Gastrocnemius medialis (tissue), 4 donors: ENCODE data around the gene BIK.

ENCODE experiments used
- CTCF ChIP-seq, 5 experiments: fragments of 450-650 bp in 3 of 5; fragments of 200-600 bp in 2 of 5; sonication (generic) in 2 of 5; IDR thresholded peaks in 4 of 5; conservative IDR thresholded peaks in 1 of 5; 1 replicate in 4 of 5; 2 replicates in 1 of 5; pipeline ENCODE4 v1.5.1; 2016 to 2019; ENCODE audit warnings: antibody characterized with exemption in 5 of 5, mild to moderate bottlenecking in 3 of 5, moderate library complexity in 3 of 5
- POLR2A ChIP-seq, 2 donors: fragments of 450-650 bp; IDR thresholded peaks; one replicate each; pipeline ENCODE4 v1.6.1; 2017; ENCODE audit warnings: antibody characterized with exemption in 2 of 2, mild to moderate bottlenecking in 2 of 2, moderate library complexity in 2 of 2

DNA sequence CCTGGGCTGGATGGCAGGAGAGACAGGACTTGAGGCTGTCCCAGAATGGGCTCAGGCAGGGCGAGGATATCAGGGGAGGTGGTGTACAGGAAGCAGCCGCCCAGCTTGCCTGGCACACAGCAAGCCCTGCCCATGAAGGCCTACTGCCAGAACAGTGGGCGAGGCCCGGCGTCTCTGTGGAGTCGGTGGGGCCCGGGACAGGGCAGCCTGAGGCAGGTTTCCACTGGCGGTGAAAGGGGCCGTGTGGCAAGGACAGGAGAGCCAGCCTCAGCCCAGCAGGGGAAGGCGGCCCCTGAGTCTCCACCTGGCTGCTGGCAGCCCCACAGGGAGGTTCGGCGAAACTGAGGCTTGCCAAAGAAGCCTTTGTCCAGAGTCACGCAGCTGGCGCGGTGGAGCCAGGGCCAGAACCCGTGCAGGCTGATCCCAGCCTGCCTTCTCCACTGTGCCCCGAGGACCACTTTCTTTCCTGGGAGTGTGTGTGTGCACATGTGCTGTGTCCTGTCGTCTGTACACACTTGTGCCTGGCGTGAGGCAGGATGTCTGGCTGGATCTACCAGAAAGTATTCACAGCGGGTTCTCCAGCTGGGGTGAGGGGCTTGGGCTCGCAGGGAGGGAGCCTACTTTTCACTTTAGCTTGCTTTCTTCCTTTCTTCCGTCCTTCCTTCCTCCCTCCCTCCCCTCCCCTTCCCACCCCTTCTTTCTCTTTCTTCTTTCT is 42.0 kb downstream of the BIK start:
- TF ChIP-seq CTCF (IDR thresholded peaks at IDR 0.05 in 4 of 5, conservative IDR thresholded peaks at IDR 0.05 in 1 of 5) = no peak
- no peak for TF ChIP-seq POLR2A (IDR thresholded peaks at IDR 0.05)
